GM18498 (cell line): Measurements from ENCODE around the gene RACK1.
A peak's percentile ranks its signal among the peaks of the same experiment; 100 is the strongest.

ENCODE experiments used
- ATAC-seq: cut with Tn5 transposase; IDR thresholded peaks from one replicate; pipeline ENCODE4 v1.9.1; 2021; ENCODE audit warnings: mild to moderate bottlenecking, moderate library complexity; ENCODE audit not compliant: unreplicated experiment

RACK1 gene

DNA sequence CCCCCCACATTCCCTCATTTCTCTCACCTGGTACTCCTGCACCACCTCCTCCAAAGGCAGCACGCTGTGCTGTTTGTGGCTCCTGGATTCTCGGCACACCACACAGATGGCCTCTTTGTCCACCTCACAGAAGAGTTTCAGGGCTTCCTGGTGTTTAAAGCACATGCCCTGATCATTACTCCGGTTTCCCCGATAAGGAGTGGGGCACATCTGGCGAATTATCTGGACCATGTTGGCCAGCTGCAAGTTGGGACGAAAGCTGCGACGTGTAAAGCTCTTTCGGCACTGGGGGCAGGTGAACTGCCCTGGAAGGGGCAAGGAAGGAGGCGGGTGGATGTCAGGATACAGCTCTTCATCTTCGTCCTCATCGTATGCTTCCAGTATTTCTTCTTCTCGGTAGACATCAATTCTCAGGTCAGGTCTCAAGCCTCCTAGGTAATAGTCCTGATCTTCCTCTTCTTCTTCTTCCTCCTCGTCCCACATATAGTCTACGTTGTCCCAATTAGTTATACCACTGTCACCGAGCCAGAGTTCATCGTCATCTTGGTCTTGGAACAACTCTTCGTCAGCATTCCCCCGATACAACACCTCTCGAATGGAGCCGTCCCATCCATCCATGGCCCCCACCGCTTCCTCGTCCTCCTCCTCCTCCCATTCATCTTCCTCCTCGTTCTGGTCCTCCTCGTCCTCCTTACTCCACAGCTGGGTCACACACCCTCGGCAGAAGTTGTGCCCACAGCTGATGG, 16.4 kb upstream of the RACK1 start:
- no peak for ATAC-seq

DNA sequence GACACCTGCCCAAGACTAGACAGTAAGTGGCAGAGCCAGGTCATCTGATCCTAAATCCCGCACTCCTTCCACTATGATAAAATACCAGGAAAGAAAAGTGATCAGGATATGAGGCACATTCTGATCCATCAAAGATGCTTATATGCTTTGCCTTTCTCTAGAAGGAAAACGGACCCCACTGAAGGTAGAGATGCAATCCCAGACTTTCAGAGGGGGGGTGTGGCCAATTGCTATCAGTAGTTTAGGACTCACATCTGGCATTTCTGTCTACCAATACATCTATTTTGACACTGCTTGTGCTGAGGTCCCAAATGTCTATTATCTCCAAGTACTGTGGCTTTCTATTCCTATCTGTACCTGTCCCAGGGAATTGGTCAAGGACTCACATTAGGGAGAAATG, 15.6 kb upstream of the RACK1 start:
- ATAC-seq: no peak

DNA sequence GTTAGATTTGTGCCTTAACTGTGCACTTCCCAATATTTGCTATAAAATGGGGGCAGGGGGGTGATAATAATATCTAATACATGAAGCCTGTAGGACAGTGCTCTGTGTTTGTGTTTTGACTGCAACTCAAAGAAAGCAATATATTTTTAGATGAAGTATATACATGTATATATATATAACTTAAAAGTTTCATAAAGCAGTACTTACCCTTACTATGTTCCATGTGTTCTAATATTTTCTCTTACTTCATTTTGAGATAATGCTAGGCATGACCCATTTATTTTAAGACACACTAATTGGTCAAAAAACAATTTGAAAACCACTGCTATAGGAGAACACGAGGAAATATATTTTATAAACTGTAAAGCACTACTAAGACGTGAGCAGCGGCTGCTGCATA, 14.9 kb upstream of the RACK1 start:
- no peak for ATAC-seq

DNA sequence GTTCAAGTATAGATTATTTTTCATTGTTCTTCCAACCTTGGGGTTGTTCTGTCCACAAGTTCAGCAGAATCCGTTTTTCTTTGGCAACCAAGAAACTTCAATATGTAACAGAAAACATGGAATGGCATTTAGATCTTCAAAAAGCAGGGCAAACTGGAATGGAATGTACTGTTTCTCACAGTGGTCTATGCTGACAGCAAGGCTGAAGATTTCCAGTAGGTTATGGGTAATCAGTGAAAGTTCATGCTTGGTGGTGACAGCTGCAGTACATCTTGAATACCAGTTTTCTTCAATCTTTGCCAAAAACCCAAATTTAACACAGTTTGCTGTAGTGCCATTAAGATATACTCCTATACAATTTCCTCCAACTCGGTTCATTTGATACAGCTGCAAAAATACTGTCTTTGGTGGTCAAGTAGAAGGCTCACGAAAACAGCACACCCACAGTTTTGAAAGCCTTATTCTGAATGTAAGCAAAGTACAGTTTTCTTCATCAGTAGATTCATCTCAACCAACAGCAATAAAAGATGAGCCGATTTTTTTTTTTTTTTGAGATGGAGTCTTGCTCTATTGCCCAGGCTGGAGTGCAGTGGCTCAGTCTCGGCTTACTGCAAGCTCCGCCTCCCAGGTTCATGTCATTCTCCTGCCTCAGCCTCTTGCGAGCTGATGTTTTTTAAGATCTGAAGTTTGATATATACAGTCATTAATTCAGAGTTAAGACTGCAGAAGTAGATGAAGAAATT, 12.3 kb upstream of the RACK1 start:
- no peak for ATAC-seq

DNA sequence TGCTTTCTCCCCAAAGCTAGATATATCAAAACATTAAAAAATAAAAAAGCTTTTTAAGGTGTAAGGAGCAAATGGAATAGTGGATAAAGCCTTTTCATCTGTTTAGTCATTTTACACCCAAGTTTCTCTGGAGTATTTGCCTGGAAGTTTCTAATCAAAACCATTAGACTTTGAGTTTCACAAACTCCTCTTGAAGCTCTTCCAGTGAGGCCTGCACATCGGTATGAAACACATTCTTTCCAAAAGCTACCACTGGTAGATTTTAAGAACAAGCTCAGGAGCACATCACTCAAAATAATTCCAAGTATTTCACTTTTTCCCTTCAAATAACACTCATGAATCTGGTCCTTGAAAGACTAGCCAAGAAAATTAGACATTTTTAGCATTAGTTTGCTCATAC, 11.6 kb upstream of the RACK1 start:
- ATAC-seq: no peak

DNA sequence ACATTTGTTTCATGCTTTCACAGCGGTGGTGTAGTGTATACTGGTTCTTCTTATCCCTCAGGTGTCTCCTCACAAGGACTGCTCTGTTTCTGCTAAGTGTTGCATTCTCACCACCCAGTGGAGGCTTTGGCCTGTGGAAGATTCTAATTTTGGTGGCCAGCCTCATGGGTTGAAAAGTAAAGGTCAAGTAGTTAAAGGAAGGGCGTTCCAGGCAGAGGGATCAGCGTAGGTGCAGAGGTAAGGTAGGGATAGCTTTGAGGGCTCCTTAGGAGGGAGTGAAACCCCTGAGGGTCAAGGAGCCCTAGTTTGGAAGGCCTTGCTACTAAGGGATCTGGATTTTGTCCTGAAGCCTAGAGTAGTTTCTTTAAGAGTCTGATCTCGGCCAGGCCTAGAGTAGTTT, 4.6 kb upstream of the RACK1 start:
- no peak for ATAC-seq

DNA sequence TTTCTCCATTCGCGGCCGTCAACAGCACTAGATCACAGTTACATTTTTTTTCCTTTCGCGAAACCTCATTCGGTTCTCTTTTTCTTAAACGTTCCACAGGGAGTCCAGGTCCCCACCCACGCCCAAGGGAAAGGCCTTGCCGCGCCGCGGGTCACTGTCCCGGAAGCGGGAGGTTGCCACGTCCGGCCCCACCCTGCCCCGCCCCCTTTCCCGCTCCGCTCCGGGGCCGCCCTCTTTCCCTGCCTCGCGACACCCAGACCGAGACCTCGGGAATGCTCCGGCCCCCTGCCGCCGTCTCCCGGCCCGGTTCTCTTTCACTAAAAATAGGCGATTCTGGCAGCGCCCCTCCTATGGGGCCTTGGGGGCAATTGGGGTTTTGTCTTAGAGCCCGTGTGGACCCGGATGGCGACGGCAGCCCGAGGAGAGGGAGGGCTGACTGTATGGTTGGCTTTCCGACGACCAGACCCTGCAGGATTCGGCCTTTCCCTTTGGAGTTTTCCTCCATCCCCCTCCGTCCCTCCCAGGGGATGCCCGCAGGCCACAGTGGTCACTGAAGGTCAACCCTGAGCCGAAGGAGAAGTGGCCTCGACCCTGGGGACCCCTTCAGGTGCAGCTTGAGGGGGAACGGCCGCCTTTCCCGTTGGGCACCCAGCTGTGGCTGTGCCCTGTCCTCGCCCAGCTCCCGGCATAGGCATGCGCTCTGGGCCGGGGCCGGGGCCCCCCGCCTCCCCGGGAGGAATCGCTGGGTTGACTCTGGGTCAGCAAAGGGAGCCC, 2.8 kb upstream of the RACK1 start:
- ATAC-seq: peak; percentile 47

DNA sequence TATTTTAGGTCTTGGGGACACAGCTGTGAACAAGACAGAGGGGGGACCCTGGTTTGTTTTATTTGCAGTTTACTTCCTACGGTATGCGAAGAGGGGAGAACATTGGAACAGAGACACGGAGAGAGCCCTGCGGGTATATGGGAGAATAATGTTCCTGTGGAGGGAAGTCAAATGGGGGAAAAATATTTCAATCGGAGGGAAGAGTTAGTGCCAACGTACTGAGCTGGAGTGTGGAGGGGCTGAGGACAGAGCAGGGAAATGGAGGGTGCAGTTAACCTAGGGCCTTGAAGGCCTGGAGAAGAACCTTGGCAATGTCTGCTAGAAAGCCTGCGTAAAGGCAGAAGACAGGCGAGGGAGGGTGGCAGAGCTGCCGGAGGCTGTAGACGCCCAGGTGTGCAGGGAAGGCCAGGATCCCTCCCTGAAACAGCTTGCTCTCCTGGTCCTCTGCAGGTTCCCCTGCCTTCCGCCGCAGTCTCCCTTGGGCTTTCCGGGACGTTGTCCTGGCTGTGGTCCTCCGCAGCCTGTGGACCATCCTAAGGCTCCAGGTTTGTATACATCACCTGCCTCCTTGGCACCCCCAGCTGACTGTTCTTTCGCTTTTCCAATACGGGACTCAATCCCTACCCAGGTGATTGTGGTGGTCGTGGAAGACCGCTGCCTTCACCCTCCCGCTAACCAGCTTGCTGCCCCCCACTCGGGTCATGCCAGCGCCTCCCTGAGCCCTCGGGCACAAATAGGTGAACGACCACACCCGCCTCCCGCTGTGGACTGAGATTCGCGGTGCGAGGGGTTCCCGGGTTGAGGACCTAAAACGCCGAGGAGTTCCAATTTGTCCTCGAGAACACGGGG, 1.9 kb upstream of the RACK1 start:
- peak; percentile 0 for ATAC-seq

DNA sequence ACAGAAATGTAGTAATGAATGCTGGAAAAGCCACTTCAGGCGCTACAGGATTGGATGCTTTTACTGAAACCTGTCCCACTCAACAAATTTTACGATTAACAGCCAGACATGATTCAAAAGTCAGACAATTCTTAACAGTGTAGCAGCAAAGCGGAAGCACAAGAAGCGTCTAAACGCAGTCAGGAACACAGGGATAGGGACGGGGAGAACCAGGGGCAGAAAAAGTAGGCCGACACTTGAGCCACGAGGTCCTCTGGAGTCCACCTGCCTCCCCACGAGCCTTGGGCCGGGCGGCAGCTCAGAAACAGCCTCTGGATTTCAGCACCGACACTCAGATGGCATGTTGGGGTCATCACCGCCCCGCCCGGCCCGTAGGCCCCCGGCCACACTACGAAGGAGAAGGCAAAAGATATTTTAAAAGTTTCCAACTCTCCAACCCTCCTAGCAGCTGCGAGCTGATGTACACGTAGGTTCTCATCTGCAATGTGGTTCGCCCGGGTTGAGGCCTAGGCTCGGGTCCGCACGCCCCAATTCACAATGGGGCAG, 615 bp downstream of the RACK1 start:
- peak; percentile 1 for ATAC-seq

DNA sequence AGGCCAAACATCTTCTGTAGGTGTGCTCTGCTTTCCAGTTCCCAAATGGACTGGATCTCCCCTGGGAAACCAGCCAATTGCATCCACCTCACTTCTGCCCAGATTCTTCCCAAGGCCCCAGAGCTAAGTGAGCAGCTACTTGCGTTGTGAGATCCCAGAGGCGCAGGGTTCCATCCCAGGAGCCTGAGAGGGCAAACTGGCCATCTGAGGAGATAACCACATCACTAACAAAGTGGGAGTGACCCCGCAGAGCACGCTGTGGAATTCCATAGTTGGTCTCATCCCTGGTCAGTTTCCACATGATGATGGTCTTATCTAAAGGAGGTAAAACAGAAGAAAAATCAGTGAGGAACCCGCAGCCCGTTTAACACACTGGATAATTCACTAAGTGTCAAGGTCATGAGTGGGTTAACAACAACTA, 1.7 kb downstream of the RACK1 start:
- ATAC-seq: no peak

DNA sequence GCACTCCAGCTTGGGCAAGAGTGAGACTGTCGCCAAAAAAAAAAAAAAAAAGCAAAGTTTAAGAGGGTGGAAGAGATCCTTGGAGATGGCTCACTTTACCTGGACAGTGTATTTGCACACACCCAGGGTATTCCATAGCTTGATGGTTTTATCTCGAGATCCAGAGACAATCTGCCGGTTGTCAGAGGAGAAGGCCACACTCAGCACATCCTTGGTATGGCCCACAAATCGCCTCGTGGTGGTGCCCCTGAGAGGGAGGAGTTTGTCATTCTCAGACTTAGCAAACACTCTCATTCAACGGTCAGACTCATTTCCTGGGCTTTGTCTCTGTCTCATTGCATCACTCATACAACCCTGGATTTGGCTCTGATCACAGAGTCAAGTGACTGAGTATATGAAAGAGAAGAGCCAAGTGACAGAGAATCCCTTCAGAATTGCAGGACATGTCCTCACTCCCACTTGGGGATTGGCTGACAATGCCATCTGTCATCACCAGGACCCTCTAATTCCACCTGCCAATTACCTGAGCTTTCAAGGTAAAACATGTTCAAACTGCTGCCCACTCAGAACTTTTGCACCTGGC, 2.2 kb downstream of the RACK1 start:
- ATAC-seq: no peak

DNA sequence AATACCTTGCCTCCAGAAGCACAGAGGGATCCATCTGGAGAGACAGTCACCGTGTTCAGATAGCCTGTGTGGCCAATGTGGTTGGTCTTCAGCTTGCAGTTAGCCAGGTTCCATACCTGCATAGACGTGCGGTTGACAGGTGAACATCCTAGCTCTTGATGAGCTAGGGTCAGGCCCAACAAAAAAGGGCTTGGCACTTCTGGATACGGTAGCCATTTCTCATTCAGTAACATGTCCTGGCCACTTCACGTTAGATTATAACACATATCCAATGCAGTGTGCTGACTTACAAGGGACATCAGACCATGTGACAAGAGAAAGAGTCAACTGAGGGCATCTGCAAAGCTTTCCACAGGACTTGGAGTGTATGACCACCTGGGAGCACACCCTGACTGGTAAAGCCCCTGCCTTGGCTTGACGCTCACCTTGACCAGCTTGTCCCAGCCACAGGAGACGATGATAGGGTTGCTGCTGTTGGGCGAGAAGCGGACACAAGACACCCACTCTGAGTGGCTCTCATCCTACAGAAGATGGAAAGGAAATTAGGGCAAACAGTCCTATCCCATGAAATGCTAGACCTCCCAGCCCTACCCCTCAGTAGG, 4.5 kb downstream of the RACK1 start:
- no peak for ATAC-seq

DNA sequence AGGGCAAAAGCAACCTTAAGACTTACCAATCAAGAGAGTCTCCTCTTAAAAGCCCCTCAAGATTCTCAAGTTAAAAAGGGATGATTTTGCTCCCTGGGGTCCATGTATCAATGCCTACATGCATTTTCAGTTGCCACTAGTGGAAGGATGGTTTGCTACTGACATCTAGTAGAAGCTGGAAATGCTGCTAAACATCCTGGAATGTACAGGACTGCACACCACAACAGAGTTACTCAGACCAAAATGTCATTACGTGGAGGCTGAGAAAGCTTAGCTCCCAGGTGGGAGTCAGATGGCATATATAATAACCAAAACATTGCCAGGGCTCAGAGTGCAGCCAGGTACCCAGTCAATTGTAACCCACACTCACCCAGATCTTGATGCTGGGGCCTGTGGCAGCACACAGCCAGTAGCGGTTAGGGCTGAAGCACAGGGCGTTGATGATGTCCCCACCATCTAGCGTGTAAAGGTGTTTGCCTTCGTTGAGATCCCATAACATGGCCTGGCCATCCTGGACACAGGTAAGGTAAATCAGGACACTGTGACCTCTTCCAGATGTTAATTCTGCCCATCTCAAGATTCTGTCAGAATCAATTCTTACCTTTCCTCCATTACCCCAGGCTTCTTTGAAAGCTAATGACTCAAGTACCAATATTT, 5.8 kb downstream of the RACK1 start:
- no peak for ATAC-seq

DNA sequence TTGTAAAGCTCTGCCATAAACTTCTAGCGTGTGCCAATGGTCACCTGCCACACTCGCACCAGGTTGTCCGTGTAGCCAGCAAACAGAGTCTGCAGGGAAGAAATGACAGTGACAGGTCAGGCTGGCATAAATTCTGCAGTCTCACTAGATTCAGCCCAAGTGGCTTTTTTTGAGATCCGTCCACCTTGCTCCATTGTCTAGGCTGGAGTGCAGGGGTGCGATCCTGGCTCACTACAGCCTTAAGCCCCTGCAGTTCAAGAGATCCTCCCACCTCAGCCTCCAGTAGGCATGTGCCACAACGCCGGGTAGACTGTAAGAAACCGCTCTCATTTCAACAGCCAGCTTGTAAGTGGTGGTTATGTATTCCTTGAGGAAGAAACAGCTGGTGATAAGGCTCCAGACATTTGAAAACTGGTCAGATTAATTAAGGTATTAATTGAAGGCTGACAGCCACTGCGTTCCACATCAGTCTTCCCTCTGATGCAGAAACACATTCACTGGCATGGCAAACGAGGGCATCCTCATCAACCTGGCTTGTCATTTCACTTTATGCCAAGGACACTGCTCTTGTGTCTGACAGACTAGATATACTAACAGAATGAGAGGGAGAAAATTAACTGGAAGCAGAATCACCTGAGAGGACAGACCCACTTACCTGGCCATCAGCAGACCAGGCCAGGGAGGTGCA, 6.6 kb downstream of the RACK1 start:
- no peak for ATAC-seq

DNA sequence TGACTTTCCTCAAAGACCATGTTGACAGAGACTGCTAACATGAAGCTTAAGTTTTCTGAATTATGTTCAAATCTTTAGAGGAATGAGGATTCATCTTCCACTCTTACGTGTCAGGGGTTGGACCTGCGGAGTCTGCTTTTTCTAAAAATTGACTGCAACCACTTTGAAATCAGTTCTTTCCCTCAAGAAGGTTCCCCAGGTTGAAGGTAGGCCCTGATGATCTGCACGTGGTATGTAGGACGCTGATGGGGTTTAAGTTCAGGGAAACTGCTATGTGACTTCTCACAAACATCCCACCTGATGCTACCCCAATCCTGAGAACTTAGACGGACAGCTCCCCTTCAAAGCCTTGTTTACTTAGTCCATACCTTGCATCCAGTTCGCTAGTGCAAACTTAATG, 7.2 kb downstream of the RACK1 start:
- ATAC-seq: no peak

DNA sequence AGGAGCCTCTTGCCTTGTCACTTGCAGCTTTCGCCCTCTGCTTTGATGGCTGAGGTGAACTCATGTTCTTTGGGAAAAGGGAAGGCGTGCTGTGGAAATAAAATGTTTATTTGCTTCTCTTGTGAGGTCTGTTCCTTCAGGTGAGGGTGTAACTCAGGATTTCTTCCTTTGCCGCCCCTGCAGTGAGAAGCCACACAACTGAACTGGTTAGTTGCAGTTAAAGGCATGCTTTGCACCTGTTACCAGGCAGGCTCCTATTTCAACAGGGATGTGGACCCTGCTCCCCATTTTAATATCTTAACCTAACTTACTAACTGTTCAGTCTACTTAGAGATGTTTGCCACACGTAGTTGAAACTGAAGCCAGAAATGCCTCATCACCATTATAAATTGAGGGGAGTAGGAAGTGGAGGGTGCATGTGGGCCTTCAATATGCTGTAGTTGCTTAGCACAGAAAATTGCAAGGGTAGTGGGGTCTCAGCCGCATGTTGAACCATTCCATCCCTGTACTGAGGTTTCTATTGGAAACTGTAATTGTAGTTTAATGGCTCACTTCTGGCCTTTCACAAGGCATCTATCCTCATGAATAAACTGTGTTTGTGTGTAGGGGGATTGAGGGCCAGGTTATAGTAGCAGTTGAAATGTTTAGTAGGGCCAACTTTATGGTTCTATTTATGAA, 7.9 kb downstream of the RACK1 start:
- ATAC-seq: no peak

DNA sequence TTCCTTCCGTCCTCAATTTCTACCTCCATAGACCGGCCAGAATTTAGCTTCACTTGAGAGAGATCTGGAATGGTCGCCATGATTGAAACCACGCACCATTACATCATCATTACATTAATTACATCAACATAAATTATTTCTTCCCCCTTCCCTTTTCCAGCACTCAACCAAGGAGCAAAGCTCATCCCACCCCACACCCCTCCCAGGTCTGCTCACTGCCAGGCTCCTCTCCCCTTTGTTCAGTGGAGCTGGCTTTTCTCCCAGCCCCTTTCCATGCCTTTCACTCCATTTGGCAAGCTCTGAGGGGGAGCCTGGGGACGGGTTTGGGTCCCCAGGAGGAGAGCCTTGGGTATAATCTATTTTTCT, 8.4 kb downstream of the RACK1 start:
- ATAC-seq: no peak
